Measurements from ENCODE around the gene AOC2.
A peak's percentile ranks its signal among the peaks of the same experiment; 100 is the strongest.
"Not testable (repeated sequence)": the region's sequence is repeated elsewhere in the genome, so short reads cannot be mapped to it uniquely, and the experiment has no call there.

Gene AOC2

DNA sequence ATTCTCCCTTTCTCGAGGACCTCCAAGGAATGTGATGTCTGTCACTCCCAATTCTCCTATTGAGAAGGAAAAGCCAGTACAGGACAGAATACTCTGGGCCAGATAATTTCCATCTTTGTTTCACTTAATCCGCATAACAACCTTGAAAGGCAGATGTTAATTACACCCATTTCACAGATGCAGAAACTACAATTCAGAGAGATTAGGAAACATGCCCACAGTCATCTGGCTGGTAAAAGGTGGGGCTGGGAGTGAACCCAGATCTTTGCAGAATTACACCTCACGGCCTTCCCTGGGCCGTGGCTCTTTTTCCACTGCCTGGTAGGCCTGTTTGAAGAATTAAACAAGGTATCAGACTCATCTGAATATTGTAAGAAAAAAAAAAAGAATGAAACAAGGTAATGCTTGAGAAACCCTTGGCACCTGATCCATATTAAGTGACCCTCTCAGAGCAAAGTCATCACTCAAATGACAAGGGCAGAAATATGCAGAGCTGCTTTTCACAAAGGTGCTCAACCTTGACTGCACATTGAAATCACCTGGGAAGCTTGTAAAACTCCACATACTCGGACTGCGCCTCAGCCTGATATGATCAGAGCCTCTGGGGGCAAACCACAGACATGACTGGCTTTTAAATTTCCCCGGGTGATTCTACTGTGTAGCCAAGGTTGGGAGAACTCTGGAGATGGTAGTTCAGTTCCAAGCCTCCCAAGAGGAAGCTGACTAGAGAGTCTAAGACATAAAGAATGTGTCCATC lies 39.6 kb downstream of the AOC2 start:
- no peak for DNase-seq

DNA sequence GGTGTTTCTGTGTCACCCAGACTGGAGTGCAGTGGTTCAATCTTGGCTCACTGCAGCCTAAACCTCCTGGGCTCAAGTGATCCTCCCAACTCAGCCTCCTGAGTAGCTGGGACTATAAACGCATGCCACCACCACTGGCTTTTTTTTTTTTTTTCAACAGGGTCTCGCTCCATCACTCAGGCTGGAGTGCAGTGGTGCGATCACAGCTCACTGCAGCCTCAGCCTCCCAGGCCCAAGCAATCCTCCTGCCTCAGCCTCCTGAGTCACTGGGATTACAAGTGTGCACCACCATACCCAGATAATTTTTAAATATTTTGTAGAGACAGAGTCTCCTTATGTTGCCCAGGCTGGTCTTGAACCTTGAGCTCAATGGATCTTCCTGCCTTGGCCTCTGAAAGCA lies 41.4 kb downstream of the AOC2 start:
- DNase-seq: not testable (repeated sequence)

DNA sequence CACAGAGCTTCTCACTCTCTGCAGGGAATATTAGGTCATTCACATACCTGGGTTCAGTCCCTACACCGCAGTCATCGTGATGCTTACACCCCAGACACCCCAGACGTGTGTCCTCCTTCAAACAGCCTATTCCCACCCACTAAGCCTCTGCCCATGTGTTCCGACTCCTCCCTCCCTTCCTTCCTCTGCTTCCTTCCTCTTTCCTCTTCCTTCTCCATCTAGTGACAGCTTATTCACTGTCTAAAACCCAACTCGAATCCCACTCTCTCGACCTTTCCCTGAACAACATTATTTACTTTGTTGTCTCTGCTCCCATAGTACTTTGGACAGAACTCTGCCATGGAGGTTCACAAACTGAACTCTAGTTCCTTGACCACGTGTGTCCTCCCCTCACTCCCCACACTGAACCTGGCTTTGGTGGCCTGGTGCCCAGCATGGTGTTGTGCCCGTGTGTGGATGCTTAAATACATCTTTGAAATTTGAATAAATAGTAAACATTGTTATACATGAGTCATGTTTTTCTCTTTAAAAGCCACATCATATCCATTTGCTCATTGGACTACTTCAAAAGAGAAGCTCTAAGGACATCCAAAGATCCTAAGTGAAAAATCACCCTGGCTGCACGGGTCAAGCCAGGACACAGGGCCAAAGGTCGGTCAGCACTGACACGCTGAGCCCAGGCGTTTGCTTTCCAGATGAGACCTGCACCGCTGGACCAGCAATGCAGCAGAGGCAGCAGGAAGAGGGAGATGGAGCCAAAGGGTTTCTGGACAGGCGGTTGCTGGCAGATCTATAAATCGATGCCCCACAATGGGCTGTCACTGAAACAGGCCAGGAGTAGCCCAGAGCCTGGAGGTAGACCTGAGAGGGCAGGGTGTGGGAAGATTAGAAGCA lies 42.1 kb downstream of the AOC2 start:
- no peak for DNase-seq

DNA sequence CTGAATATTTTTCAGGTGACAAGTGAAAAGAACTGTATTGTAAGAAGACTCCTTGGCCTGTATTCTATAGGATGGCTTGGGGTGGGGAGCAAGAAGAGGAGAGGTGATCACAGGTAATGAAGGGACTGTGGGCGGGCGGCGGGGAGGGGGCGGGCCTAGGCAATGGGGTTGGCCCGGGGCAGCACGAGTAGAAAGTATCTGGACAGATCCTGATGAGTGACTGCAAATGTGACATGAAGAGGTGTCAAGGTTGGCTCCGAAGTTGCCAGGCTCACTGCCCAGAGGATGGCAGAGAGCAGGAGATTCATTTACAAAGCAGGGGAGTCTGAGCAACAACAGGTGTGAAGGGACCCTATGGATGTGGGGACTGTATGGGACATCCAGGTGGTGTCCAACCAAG lies 45.4 kb downstream of the AOC2 start:
- DNase-seq: no peak

DNA sequence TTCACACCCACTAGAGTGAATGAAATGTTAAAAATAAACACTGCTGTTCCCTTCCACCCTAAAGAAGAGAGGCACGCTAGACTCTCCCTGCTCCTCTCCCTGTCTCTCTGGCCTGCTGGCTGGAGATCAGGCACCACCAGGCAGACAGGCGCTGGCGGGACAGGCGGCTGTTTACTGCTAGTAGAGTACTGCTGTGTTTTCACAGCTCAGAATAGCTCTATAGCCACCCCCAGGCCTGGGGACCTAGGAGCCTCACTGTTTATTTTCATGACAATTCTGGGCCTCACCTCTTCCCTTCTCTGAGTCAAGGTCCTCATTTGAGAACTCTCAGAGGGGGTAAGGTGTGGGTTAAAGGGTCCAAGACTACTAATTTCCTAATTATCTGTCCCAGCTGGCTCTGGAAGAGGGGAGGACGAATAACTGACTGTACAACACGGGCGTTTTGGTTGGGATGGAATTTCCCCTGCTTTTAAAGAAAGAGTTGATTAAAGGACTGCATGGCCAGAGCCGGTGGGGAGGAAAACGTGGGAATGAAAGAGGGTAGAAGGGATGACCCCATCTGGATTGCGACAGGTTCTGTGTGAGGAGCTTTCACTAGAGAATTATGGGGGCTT lies 47.3 kb downstream of the AOC2 start:
- DNase-seq: peak; percentile 29

DNA sequence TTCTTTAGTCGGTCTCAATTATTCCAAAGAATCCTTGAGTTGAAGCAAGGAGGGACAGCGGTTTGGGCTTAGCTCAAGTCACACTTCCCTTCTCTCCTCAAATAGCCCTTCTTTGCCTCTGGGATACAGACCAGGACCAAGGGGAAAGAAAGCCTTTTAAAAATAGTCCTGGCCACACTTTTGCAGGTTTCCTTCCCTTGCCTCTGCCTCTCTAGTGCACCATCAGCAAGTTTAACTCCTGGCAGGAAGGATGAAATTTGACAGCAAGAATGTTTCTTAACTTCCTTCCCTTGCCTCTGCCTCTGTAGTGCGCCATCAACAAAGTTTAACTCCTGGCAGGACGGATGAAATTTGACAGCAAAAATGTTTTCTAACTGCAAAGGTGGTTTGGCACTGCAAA lies 49.0 kb downstream of the AOC2 start:
- no peak for DNase-seq

- DNase-seq: no peak
Measured at GRCh38 chr17:42894283-42895184, 50.2 kb downstream of the AOC2 start.

DNA sequence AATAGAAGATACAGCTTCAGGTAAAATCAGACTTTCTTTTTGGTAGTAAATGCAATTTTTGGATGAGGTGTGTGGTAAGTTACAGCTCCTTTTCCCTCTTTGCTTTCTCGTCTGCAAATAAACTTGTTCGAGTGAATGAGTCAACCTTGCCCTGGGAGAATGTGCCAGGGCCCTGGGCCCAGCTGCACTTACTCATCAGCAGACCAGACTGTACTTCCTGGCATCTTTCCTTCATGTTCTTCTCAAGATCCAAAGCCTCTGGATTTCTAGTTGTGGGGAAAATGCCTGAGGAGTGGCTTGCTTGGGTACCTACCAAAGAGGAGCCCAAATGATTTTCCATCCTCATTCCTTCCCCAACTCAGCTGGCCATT lies 50.8 kb downstream of the AOC2 start:
- DNase-seq: no peak

GRCh38 chr17:42898147-42898811 lies 53.9 kb downstream of the AOC2 start:
- DNase-seq: no peak

GRCh38 chr17:42899981-42900380 lies 55.6 kb downstream of the AOC2 start:
- DNase-seq: not testable (repeated sequence)

Data from midbrain (tissue), 1 donor.